Measurements from ENCODE around the gene ANKRD27. TPM values are rescaled to one million over a fixed set of nuclear protein-coding genes. Genes with fewer than 3 reads are reported as not detected.

ANKRD27 gene
- total and polyA plus RNA-seq, 2 experiments from 2014 or later = 24.3 to 32.6 TPM

- no peak overlapping the region for H2AFZ ChIP-seq
Observed at GRCh38 chr19:32642771-32643170, 32.2 kb downstream of the ANKRD27 start.

GRCh38 chr19:32638625-32639024, 36.4 kb downstream of the ANKRD27 start:
- no peak for TF ChIP-seq CTCF (IDR thresholded peaks at IDR 0.05; ENCODE audit: poor library complexity)
- no peak for TF ChIP-seq EZH2phosphoT487 (IDR thresholded peaks at IDR 0.05; ENCODE audit: low read depth, severe bottlenecking, unreplicated experiment)
- Histone ChIP-seq H3K36me3 (replicated peaks; ENCODE audit: insufficient read depth, low read depth) (no peaks in the 10 kb centered on the region), H2AFZ (no peak overlapping the region), H4K20me1 (ENCODE audit: insufficient read depth, poor library complexity, severe bottlenecking) (no peaks in the 10 kb centered on the region), H3K4me1 (ENCODE audit: insufficient read depth) (no peaks in the 10 kb centered on the region), H3K27me3 (no peaks in the 10 kb centered on the region), H3K4me2 (no peak overlapping the region), H3K9me3 (ENCODE audit: low read depth) (no peaks in the 10 kb centered on the region), H3K79me2 (no peaks in the 10 kb centered on the region), H3K9me2 (replicated peaks; ENCODE audit: insufficient read depth) (no peaks in the 10 kb centered on the region), H3K27ac (no peak overlapping the region), H3K4me3 (no peak overlapping the region)
- 98% methylated on average over 13 of the region's 13 CpGs for WGBS (ENCODE audit: low lambda C conversion rate, missing lambda C conversion rate)
- DNase-seq (ENCODE audit: low spot score) = no peak

More at GRCh38 chr19:32642771-32643170, 32.2 kb downstream of the ANKRD27 start:
- Histone ChIP-seq H4K20me1 (ENCODE audit: insufficient read depth, poor library complexity, severe bottlenecking) (no peaks in the 10 kb centered on the region), H3K4me3 (no peak overlapping the region), H3K4me2 (no peak overlapping the region), H3K9me3 (ENCODE audit: low read depth) (no peaks in the 10 kb centered on the region), H3K4me1 (ENCODE audit: insufficient read depth) (no peaks in the 10 kb centered on the region), H3K9me2 (replicated peaks; ENCODE audit: insufficient read depth) (no peaks in the 10 kb centered on the region), H3K79me2 (no peaks in the 10 kb centered on the region), H3K27me3 (no peaks in the 10 kb centered on the region), H3K36me3 (replicated peaks; ENCODE audit: insufficient read depth, low read depth) (no peaks in the 10 kb centered on the region), H3K27ac (no peak overlapping the region)
- no peak for TF ChIP-seq EZH2phosphoT487 (IDR thresholded peaks at IDR 0.05; ENCODE audit: low read depth, severe bottlenecking, unreplicated experiment)
- 98% methylated on average over 11 of the region's 12 CpGs for WGBS (ENCODE audit: low lambda C conversion rate, missing lambda C conversion rate)
- no peak for DNase-seq (ENCODE audit: low spot score)

- Histone ChIP-seq H3K9me2 (replicated peaks; ENCODE audit: insufficient read depth) (no peaks in the 10 kb centered on the region), H3K27ac (no peak overlapping the region), H2AFZ (no peak overlapping the region), H3K79me2 (no peaks in the 10 kb centered on the region), H3K9me3 (ENCODE audit: low read depth) (no peaks in the 10 kb centered on the region), H3K4me2 (no peak overlapping the region), H3K4me1 (ENCODE audit: insufficient read depth) (no peaks in the 10 kb centered on the region), H3K27me3 (no peaks in the 10 kb centered on the region), H3K36me3 (replicated peaks; ENCODE audit: insufficient read depth, low read depth) (no peaks in the 10 kb centered on the region), H3K4me3 (no peak overlapping the region), H4K20me1 (ENCODE audit: insufficient read depth, poor library complexity, severe bottlenecking) (no peaks in the 10 kb centered on the region)
- no peak for DNase-seq (ENCODE audit: low spot score)
- WGBS (ENCODE audit: low lambda C conversion rate, missing lambda C conversion rate) = 91% methylated on average over 14 of the region's 14 CpGs
- TF ChIP-seq EZH2phosphoT487 (IDR thresholded peaks at IDR 0.05; ENCODE audit: low read depth, severe bottlenecking, unreplicated experiment) = no peak
- no peak for TF ChIP-seq EZH2 (IDR thresholded peaks at IDR 0.05; ENCODE audit: borderline replicate concordance)
- TF ChIP-seq CTCF (IDR thresholded peaks at IDR 0.05; ENCODE audit: poor library complexity) = no peak
Observed at GRCh38 chr19:32637480-32637879, 37.5 kb downstream of the ANKRD27 start.

GRCh38 chr19:32631381-32631780, 43.6 kb downstream of the ANKRD27 start:
- Histone ChIP-seq H3K79me2 (no peaks in the 10 kb centered on the region), H3K27ac (no peak overlapping the region), H3K36me3 (replicated peaks; ENCODE audit: insufficient read depth, low read depth) (no peaks in the 10 kb centered on the region), H3K4me3 (no peak overlapping the region), H3K4me2 (no peak overlapping the region), H3K27me3 (no peaks in the 10 kb centered on the region), H4K20me1 (ENCODE audit: insufficient read depth, poor library complexity, severe bottlenecking) (no peaks in the 10 kb centered on the region), H3K9me3 (ENCODE audit: low read depth) (no peaks in the 10 kb centered on the region), H3K4me1 (ENCODE audit: insufficient read depth) (no peaks in the 10 kb centered on the region), H2AFZ (no peak overlapping the region), H3K9me2 (replicated peaks; ENCODE audit: insufficient read depth) (no peaks in the 10 kb centered on the region)
- WGBS (ENCODE audit: low lambda C conversion rate, missing lambda C conversion rate) = 84% methylated on average over 15 of the region's 15 CpGs
- no peak for DNase-seq (ENCODE audit: low spot score)
- TF ChIP-seq CTCF (IDR thresholded peaks at IDR 0.05; ENCODE audit: poor library complexity) = peak; percentile 3
- TF ChIP-seq EZH2 (IDR thresholded peaks at IDR 0.05; ENCODE audit: borderline replicate concordance) = no peak

Data from hepatocyte (in vitro differentiated cells).